ENCODE data around the gene CELF2.

The CELF2 gene

DNA sequence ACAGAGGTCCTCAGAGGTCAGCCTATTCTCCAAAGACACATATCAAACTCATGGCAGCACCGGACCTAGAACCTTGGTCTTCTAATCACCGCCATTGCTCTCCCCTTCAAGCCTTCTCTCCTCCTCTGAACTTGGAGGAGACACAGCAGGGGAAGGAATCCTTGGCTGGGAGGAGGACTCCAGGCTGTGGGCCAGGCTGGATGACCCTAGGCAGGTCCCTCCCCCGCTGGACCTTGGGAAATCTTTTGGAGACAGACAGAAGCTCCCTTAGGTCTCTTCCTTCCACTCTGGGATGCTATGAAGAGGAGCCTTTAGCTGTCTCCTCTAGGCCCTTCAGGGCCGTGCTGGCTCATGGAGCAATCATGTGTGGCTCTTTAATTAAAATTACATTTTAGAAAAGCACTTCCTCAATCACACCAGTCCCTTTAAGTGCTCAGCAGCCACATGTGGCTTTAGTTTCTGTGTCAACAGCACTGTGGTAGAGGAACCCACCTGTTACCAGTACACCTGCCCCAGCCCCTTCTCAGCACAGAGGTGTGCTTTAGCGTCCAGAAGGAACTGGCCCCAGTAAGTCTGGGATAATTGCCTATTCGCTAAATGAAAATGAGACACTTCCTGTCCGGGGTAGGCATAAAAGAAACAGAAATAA lies 238.2 kb downstream of the CELF2 start:
- DNase-seq, result no peak

DNA sequence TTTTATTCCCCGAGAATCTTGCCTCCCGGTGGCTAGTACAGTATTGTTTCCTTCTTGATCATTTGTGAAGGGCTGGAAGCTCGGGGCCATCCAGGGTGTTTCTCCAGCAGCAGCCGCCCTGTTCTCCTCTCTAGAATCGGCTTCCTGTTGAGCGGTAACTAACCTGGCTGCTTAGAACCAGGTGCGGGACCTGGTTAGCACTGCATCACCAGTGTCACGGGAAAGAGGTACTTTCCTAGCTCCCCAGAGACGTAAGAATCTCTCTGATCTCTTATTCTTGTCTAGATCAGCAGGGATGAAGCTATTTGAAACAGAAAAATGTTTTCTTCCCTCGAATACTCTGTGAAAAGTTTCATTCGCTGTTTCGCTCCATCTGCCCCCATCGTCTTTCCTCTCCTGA lies 239.2 kb downstream of the CELF2 start:
- DNase-seq, result no peak

DNA sequence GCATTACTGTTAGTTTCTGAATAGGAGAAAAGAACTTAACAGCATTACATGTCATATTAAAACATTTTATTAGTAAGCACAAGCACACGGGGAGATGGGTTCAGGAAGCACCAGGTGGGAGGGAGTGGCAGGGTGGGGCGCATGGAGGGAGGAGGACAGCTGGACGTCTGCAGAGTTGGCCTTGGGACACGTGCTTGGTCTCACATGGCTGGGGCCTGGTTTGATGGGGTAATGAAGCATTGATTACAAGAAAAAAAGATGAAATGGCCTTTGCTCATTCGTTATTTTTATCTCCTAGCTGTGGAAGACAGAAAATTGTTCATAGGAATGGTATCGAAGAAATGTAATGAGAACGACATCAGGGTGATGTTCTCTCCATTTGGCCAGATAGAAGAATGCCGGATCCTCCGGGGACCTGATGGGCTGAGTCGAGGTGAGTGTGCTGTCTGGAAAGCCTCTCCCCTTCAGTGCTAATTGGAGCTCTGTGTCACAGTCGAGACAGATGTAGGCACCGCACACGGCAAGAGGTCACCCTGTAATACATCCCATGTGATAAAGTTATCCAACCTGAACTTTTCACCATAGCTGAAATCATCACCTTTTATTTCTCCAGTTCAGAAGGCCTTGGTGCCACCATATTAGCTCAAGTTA lies 239.9 kb downstream of the CELF2 start:
- no peak for DNase-seq

DNA sequence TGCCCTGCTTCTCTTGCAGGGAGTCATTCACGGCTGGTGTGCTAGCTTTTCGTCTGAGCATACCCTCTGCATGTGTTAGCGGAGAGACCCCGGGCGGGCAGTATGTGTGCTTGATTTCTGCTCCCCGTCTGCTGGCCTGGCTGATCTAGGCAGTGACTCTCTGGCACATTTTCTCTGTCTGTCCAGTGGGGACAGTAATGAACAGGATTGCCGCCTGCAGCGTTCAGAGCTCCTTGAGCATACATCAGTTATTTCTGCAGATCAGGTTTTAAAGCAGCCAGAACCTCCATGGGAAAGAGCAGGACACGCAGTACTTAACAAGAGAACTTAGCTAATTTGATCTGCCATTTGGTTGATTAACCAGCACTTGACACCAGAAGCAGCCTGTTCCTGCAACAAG lies 242.5 kb downstream of the CELF2 start:
- no peak for DNase-seq

DNA sequence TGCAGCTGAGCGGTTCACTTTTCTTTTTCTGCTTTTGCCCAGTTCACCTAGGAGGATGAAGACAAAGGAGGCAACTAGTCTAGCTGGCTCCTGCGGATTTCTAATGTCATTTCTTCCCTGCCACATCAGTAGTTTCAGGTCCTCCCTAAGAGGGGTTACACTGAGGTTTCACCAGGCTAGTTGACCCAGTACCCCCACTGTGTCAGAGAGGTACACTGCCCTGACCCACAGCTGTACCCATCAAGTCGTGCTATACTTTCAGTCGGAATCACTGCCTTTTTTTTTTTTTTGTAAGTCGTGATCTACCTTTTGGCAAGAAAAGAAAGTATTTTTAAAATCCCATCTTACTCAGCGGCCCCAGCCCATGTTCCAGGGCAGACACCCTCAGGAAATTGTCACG lies 243.5 kb downstream of the CELF2 start:
- no peak for DNase-seq

DNA sequence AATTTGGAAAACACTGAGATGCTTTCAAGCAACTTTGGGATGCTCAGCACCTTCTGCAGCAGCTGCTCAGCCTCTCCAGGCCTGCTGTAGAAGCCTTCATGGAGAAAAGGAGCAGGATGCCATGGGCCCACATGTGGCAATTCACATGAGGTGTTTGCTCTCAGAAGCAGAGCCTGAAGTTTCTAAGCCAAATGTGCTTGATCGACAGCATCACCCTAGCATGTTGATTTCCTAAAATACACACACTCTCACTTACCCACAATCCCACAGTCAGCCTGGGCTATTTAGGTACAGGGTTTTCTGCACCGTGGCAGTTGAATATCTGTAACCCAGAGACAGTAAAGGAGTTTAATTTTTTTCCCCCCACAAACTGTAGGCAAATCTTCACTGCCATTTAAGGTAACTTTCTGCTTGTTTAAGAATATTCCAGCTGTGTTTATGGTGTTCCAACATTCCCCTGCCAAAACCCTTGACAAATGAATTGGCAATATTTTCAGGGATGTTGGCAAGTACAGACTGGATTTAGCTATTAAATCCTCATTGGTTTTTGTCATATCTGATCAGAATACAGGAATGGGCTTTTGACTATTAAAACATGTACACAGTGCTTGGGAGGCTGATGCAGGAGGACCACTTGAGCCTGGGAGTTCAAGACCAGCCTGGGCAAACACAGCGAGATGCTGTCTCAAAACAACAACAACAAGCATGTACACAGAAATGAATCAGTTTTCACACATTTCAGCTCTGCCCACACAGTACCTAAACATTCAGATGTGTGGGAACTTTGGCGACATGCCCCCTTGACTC lies 244.2 kb downstream of the CELF2 start:
- no peak for DNase-seq

DNA sequence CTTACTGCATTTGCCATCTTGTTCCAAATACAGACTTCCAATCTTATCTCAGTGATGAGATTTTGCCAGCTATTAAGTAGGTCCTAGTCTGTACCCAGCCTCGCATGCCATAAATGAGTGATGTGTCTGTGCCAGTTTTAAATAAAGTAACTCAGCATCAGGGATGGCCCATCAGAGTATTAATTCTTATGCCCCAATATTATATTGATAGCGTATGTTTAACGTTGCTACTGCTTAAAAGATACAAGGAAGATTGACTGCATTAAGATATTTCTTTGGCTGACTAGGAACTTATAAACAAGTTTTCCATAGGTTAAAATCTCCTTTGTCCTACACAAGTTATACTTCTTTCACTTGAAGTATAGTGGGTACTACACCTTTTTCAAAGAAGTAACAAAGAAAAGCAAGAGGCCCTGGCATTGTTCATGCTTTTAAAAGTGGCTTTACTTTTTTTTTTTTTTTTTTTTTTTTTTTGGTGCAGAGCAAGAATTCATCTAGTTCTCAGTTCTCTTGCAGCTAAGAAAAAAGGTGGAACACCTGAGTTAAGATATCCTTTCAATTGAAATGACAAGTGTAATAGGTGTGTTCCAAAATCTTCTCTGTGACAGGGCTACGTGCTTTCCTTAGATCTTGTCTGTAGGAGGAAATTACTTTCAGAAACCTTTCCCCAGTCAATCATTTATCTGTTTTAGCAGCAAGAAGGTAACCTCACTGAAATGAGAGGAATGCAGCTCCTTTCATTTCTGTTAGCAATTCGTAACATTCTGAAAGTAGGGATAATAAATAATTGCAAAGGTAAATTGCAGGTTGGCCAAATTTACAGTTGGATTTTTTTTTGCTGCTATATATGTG lies 245.0 kb downstream of the CELF2 start:
- no peak for DNase-seq

DNA sequence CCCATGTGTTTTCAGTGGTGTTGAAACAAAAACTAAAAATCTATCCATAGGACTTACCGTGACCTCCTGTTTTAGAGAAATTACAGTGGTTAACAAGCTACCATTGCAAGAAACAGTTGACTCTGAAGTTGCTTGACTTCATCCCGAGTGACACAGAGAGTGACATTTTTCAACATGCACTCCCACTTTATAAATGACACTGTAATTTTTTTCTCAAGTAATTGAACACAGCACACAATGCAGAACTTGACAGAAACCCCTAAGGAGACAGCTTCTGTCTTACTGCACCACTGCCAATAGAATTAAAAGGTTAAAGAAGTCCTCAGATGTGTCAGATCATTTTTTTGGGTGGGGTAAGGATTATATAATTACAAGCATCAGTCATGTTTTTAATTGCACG lies 246.1 kb downstream of the CELF2 start:
- no peak for DNase-seq

DNA sequence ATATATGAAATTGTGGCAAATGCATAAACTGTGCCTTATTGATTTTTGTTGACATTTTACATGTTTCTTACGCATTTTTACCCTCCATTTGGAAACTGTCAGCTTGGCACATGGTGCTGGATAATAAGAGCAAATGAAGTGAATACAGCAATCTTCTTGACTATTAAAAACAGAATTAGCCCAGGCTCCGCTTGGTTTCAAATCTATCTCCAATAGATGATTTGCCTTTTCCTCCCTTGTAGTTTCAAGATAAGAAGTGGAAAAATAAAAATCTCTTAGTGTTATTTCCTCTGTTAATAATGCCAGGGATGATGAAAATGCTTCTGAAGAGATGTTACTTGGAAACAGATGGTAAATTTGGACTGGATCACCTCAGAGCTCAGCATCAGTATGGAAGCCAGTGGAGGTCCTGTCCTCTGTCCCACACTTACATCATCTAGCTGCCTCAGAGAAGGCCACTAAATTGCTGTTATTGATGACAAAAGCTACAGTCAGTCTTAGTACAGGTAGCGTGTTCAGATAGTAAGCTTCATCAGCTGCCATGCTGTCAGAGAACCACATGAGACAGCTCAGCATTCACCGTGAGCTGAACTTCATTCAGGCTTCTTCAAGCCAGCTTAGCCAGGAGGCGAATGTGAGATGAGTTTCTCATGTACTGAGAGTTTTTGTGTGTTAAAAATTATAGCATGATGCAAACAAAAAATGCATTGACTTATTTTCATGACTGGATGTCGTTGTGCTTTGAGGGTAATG lies 246.8 kb downstream of the CELF2 start:
- DNase-seq, result no peak

DNA sequence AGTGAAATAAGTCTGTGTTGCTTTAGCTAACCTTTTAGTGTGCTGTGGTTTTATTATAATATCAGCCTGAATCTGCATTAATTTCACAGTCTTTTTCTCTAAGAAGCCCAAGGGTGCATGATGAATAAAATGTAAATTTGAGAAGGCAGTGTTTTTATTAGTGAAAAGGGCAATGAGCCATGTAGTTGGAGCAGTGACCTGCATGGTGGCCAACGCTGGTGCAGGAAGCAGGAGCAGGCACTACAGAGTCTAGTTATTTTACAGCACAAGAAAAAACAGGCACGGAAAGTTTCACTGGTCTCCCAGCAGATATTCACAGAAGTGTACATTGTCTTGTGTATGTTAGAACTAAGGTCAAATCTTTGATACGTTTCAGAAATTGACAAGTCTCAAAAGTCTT lies 247.8 kb downstream of the CELF2 start:
- DNase-seq, result no peak

DNA sequence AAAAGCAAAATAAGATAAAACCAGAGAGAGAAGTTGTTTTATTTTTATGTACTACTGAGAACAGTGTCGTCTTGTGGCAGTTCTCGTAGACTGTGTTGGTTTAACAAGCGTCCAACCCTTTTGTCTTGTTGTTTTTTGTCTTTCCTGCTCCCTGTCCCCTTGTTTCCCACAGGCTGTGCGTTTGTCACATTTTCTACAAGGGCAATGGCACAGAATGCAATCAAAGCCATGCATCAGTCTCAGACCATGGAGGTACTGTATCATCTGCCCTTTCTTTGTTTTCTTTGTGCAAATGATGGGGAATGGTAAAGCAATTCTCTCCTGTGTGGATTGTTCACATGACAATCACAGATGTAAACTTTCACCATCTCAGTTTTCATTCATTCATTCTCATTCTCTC lies 248.8 kb downstream of the CELF2 start:
- DNase-seq, result no peak

DNA sequence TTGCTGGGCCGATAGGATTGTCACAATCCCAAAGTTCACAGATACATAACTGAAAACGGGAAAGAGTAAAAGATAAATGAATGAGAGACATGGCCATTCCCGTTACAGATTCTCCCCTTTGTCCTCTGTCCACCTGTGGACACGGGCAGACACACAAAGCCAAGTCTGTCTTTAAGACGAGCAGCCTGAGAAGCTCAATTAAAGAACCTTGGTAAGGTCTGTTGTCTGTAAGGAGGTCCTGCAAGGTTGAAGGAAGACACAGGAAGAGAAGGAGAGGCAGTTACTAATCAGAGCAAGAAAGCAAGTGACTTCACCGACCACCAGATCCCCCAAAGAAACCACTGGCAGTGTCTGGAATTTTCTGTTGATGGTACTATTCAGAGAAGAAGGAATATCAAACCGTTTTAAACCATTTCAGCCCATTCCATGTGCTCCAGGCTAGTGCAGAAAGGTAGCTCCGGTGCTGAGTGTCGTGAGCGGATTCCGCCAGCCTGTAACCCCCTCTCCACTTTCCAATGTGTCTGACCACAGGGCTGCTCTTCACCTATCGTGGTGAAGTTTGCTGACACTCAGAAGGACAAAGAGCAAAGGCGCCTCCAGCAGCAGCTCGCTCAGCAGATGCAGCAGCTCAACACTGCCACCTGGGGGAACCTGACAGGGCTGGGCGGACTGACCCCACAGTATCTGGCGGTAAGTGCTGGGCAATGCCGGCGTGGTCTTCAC lies 252.6 kb downstream of the CELF2 start:
- peak; percentile 31 for DNase-seq

DNA sequence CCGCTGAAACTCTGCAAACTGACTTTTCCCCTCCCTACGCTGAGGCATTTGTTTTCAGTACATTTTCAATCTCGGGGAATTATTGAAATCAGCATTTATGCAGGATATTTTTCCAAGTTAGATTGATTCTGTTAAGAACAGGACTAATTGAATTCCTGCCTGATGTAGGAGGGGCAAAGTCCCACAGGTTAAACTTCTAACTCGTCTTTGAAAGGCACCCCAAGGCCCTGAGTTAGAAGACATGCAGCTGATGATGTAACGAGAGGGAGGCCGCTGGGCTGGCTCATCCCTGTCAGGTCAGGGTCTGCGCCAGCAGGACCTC lies 253.1 kb downstream of the CELF2 start:
- DNase-seq, result no peak

DNA sequence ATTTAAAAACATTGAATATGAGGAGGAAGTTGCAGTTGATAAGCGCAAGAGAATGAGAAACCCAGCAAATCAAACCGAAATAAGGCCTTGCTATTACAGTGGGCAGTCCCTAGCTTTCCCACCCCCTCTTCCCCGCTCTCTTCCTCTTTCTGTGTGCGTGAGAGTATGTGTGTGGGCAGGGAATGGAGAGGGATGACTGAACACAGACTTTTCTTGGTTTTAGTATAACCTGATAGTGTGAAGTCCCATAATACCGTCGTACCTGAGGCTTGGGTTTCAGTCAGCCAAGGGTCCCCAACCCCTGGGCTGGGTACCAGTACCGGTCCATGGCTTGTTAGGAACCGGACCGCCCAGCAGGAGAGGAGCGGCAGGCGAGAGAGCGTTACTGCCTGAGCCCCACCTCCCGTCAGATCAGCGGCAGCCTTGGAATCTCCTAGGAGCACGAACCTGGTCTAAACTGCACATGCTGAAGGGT lies 255.3 kb downstream of the CELF2 start:
- no peak for DNase-seq

DNA sequence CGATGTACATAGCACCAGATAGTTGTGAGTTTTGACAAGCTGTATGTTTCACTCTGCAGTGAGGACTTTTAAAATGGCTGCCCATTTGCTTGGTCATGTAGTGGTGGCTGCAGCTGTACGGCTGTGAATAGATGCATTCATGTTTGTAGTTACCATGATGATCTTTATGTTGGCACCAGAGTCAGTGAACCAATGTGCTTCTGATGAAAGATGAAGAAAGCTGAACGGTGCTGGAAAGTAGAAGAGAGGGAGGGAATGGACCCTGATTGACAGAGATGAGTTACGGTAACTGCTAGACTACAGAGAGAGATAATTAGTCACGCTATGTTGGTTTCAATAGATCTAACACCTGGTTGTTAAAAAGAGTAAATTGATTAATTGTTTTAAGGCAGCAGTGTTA lies 256.8 kb downstream of the CELF2 start:
- DNase-seq, result no peak

DNA sequence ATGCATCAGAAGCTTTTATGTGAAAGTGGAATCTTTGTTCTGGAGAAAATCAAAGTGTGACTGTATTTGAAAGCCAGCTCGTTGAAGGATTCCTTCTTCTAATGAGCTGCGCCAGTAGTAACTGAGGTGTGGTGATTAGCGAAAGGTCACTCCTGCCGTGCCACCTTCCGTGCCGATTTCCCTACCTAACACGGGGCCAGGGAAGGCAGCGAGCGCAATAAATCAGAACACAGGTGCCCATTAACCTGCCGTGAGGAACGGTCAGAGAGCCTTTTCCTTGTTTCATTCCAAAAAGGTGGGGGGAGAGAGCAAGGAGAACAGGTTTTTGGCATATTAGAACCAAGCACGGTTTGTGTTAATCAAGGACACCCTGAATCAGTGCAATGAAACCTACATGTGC lies 258.0 kb downstream of the CELF2 start:
- no peak for DNase-seq

DNA sequence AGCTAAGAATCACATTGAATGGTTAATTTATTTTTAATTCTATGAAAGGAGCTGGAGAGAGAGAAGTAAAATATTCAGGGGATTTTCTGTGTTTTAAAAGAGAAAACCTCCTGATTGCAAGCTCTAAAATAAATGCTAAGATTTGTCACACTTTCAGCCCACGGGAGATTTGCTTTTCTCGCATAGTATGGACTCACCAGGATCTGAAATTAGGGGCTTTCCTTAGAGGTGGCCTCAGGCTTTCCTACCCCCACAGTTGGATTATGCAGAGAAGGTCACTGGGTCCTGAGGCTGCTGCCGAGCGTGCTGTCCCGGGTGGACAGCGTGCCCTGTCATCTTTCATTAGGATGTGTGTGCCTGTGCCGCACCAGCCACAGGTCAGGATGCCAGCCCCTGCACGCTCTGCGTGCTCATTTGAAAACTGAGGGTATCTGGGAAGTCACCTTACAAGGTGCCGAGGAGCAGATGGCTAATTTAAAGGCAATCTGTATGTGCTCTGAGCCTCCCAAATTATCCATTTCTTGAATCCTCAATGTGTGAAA lies 258.8 kb downstream of the CELF2 start:
- DNase-seq, result no peak

DNA sequence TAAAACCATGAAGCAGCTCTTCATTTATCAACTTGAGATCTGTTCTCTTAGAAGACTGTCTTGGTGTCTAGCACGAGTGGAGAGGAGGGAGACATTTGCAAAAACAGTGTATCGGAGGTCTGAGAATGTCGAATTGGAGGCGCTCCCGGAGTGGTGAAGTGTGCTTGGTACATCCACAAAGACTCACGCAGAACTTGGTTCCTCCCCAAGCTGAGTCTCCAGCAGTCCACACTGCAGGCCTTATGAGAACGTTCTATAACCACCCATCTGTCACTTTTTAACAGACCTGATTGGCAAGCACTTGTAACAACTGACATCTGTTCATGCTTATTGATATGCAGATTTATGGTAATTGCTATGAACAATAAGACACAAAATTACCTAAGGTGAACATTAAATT lies 261.6 kb downstream of the CELF2 start:
- no peak for DNase-seq

DNA sequence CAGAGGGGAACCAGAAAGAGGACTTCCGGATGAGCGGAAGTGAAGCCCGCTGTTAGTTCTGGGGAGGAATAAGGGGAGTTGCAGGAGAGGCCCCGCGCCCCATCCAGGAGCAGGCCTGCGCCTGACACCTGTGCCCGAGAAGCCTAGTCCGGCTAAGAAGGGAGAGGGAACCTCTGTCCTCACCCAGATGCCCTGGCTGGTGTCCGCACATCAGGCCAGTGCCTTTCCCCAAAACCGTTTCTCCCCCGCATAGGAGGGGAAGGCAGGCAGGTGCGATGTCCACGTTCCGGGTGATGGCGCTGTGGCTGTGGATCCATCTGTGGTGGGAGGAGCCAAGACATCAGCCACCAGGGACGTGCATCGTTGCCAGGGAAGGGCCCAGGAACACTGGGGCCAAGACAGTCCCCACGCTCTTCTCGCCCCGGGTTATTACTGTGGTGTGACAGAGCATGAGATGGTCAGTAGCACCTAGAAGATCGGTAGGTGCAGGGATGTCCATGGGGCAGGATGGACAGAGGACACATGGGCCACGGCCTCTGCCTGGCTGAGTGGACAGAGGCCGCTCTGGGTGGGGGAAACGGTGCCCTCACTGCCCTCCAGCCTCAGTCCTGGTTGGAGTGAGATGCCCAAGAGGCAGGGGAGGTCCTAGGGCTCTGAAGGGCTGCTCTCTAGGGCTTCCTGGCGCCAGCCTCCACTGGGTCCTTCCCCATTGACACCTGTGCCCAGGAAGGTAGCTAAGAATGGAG lies 262.7 kb downstream of the CELF2 start:
- DNase-seq, result no peak

DNA sequence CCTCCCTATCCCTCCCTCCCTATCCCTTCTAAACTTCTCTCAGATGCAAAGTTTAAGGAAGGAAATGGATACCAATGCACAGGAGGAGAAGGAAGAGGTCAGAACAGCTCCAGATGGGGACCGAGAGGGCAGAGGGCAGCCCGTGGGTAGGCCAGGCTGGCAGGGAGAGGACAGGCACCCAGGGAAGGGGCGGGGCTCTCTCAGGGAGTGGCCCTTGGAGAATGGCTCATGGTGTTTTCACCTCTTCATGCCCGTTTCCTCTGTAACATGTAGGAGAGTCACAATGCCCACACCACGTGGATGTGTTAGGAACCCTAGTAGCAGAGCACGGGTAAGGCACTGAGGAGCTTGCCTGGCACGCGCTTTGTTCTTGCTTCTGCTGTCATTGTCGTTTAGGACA lies 264.5 kb downstream of the CELF2 start:
- DNase-seq, result no peak

DNA sequence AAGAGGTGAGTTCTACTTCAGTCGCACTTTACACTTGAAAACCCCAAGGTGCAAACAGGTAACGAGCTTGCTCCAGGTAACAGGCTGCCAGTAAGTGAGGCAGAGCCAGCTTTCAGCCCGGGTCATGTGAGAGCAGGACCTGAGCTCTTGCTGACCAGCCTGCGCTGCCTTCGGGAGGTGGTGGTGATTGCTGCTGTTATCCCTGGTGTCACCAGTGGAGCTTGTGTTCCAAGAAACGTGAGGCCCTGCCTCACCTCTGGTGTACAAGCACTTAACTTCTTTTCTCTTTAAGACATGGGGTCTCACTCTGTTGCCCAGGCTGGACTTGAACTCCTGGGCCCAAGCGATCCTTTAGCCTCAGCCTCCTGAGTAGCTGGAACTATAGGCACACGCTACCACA lies 265.0 kb downstream of the CELF2 start:
- DNase-seq, result no peak

Measured in HCEC 1CT (cell line).